PC-9 (cell line): ENCODE results near the gene TFIP11. TPM values are rescaled to one million over a fixed set of nuclear protein-coding genes. Genes with fewer than 3 reads are reported as not detected.

Source experiments
- BruUV-seq: library from RNA; stranded (reverse); fragments of 400-500 nt; replicated peaks from 2 replicates; lab custom pipeline; 2021; lab: Mats Ljungman, UMichigan
- CTCF ChIA-PET: fragments of 300-600 bp; sonication (Branson Sonifier 250); formaldehyde crosslinking; loops from one replicate; lab custom pipeline; 2022; ENCODE audit warnings: antibody characterized with exemption; lab: Charles Lee
- POLR2A ChIA-PET: fragments of 300-600 bp; sonication (Branson Sonifier 250); formaldehyde crosslinking; loops from one replicate; lab custom pipeline; 2022; ENCODE audit warnings: antibody characterized with exemption; ENCODE audit not compliant: unreplicated experiment; lab: Charles Lee
- DNase-seq, 2 experiments: peaks; one replicate each; pipeline versions ENCODE4 v3.0.0 to v3.0.0-alpha.2; 2015 to 2022; ENCODE audit warnings: mixed read lengths in 1 of 2
- H2AFZ ChIP-seq: fragments of 200-600 bp; sonication (generic); 2 replicates; pipeline ENCODE4 v1.8.1; 2017; ENCODE audit warnings: antibody characterized with exemption
- H3F3A ChIP-seq: fragments of 200-600 bp; sonication (generic); 2 replicates; pipeline ENCODE4 v1.8.1; 2017; ENCODE audit warnings: antibody characterized with exemption, mild to moderate bottlenecking, low read depth; ENCODE audit not compliant: insufficient read depth
- H3K27ac ChIP-seq: fragments of 200-600 bp; sonication (generic); 2 replicates; pipeline ENCODE4 v1.6.1; 2016; ENCODE audit warnings: mixed run types
- H3K27me3 ChIP-seq: fragments of 200-600 bp; sonication (generic); 2 replicates; pipeline ENCODE4 v1.6.1; 2016; ENCODE audit warnings: low read depth, mixed run types; ENCODE audit not compliant: insufficient read depth
- H3K36me3 ChIP-seq: fragments of 200-600 bp; sonication (generic); 2 replicates; pipeline ENCODE4 v1.6.1; 2016; ENCODE audit warnings: low read depth, mixed run types
- H3K4me1 ChIP-seq: fragments of 200-600 bp; sonication (generic); replicated peaks from 2 replicates; pipeline ENCODE4 v1.6.1; 2016; ENCODE audit warnings: mixed run types; ENCODE audit not compliant: insufficient read depth
- H3K4me2 ChIP-seq: fragments of 200-600 bp; sonication (generic); 2 replicates; pipeline ENCODE4 v1.6.1; 2017; ENCODE audit warnings: mixed run types
- H3K4me3 ChIP-seq: fragments of 200-600 bp; sonication (generic); 2 replicates; pipeline ENCODE4 v1.6.1; 2016; ENCODE audit warnings: mixed run types
- H3K79me2 ChIP-seq: fragments of 200-600 bp; sonication (generic); 2 replicates; pipeline ENCODE4 v1.6.1; 2017; ENCODE audit warnings: low read depth, mixed run types
- H3K9me2 ChIP-seq: fragments of 200-600 bp; sonication (generic); 2 replicates; pipeline ENCODE4 v1.8.1; 2017; ENCODE audit warnings: mild to moderate bottlenecking; ENCODE audit not compliant: insufficient read depth
- H3K9me3 ChIP-seq: fragments of 200-600 bp; sonication (generic); 2 replicates; pipeline ENCODE4 v1.8.1; 2016; ENCODE audit warnings: low read depth; ENCODE audit not compliant: insufficient read depth
- H4K20me1 ChIP-seq: fragments of 200-600 bp; sonication (generic); 2 replicates; pipeline ENCODE4 v1.8.1; 2017; ENCODE audit not compliant: insufficient read depth
- EZH2 ChIP-seq: fragments of 200-600 bp; sonication (generic); IDR thresholded peaks from 2 replicates; pipeline ENCODE4 v1.8.0; 2017; ENCODE audit warnings: antibody characterized with exemption, low read depth
- intact Hi-C: fragments of 100-400 bp; cut with micrococcal nuclease; formaldehyde crosslinking; loops from one replicate; pipeline ENCODE4 v1.10.0; 2022; ENCODE audit not compliant: unreplicated experiment
- total RNA-seq: library from RNA; stranded (reverse); gene quantifications from 2 replicates; pipeline ENCODE4 v1.2.3, GENCODE V29; 2021
- TF ChIP-seq, protein P1 (sequence below): fragments of 200-600 bp; sonication (generic); conservative IDR thresholded peaks from 2 replicates; pipeline ENCODE4 v1.6.1; 2017; ENCODE audit warnings: mixed run types, antibody characterized with exemption, mild to moderate bottlenecking, moderate library complexity

TFIP11 gene
- total RNA-seq, 1 experiment from 2014 or later: 17.3 TPM

DNA sequence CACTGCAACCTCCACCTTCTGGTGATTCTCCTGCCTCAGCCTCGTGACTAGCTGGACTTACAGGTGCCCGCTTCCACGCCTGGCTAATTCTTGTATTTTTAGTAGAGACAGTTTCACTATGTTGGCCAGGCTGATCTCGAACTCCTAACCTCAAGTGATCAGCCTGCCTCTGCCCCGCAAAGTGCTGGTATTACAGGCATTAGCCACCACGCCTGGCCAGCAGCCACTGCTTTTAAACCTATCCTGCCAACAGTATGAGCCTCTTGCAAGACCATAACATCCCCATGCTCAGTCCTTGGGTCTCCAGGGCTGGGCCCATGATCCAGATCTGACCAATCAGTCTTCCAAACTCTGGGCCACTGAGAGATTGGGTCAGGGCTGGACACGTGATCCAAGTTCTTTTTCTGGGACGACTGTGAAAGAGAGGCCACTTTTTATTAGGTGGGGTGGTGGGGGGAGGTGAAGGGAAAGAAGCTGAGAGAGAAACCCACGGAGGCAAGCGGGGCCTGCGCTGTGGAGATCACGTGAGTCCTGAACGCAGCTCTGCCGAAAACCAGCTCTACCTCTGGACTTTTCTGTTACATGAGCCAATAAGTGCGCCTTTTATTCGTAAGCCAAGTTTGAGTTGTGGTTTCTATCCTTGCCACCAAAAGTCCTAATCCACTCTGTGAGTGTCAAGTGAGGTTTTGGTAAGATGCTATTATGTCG is 65.3 kb downstream of the TFIP11 start:
- H4K20me1 ChIP-seq: no peaks in the 10 kb centered on the region
- POLR2A ChIA-PET: no interaction called here
- TSS peak; percentile 19 for BruUV-seq

DNA sequence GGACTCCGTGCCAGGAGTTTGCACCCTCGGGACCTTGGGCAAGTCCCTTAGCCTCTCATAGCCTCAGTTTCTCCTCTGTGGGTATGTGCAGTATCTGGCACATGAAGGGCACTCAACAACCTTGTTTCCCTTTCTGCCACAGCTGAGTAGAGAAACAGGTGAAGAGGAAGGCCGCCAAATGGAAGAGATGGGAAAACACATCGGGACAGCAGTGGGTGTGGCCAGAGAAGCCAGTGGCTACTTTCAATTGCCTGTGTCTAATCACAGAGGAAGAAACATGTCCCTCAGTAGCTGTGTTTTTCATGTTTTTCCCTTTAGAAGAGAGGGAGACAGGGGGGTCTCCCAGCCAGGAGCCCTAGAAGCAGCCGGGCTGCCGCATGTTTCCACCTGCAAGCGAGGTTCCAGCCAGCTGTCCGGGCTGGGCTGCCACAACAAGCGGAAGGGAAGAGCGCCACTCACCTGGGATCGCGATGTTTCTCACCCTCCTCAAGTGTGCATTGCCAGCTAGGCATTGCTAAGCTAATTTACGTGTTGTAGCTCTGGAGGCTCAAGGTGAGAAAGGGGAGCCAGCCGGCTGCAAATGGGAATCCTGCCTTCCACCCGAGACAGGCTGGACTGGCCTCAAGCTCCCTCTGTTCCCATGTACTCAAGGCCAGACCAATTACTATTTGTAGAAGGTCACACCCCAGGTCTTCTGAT is 66.5 kb downstream of the TFIP11 start:
- intact Hi-C loops: no loop called here

More for the DNA sequence above, 65.3 kb downstream of the TFIP11 start:
- no peak for DNase-seq
- H3K79me2 ChIP-seq: no peaks in the 10 kb centered on the region
- no peaks in the 10 kb centered on the region for H3F3A ChIP-seq
- intact Hi-C loops: no loop called here
- no peaks in the 10 kb centered on the region for H3K36me3 ChIP-seq
- no peaks in the 10 kb centered on the region for H3K27me3 ChIP-seq
- no peak overlapping the region for H3K4me3 ChIP-seq
- H3K4me1 ChIP-seq: no peaks in the 10 kb centered on the region
- no peaks in the 10 kb centered on the region for H3K9me3 ChIP-seq
- CTCF ChIA-PET: no interaction called here
- H3K27ac ChIP-seq: no peak overlapping the region
- H2AFZ ChIP-seq: no peak overlapping the region
- TF ChIP-seq, protein P1, sequence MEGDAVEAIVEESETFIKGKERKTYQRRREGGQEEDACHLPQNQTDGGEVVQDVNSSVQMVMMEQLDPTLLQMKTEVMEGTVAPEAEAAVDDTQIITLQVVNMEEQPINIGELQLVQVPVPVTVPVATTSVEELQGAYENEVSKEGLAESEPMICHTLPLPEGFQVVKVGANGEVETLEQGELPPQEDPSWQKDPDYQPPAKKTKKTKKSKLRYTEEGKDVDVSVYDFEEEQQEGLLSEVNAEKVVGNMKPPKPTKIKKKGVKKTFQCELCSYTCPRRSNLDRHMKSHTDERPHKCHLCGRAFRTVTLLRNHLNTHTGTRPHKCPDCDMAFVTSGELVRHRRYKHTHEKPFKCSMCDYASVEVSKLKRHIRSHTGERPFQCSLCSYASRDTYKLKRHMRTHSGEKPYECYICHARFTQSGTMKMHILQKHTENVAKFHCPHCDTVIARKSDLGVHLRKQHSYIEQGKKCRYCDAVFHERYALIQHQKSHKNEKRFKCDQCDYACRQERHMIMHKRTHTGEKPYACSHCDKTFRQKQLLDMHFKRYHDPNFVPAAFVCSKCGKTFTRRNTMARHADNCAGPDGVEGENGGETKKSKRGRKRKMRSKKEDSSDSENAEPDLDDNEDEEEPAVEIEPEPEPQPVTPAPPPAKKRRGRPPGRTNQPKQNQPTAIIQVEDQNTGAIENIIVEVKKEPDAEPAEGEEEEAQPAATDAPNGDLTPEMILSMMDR: no peak
- TF ChIP-seq EZH2: no peak
- H3K9me2 ChIP-seq: no peaks in the 10 kb centered on the region
- no peak overlapping the region for H3K4me2 ChIP-seq

DNA sequence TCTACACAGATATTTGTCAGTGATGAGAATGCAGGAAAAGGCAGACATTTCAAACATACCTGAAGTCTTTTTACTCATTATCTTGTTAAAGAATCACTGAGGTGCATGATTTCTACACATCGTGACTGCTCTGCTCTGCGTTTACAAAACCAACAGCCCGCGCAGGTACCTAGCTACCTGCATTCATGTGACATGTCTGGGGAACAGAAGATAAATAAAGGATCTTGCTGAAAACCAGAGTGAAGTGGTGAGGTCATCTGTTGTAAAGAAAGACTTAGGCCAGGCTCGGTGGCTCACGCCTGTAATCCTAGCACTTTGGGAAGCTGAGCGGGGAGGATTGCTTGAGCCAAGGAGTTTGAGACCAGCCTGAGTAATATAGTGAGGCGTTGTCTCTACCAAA is 67.5 kb downstream of the TFIP11 start:
- Histone ChIP-seq H3F3A (no peaks in the 10 kb centered on the region), H3K4me2 (no peak overlapping the region), H2AFZ (no peak overlapping the region), H3K36me3 (no peaks in the 10 kb centered on the region), H3K27me3 (no peaks in the 10 kb centered on the region), H3K9me2 (no peaks in the 10 kb centered on the region), H3K9me3 (no peaks in the 10 kb centered on the region), H3K4me3 (no peak overlapping the region), H3K27ac (no peak overlapping the region), H4K20me1 (no peaks in the 10 kb centered on the region), H3K79me2 (no peaks in the 10 kb centered on the region), H3K4me1 (no peaks in the 10 kb centered on the region)
- DNase-seq: no peak
- intact Hi-C loops: no loop called here
- POLR2A ChIA-PET: no interaction called here
- no peak for TF ChIP-seq EZH2
- CTCF ChIA-PET: no interaction called here
- BruUV-seq: no TSS peak

More for the DNA sequence above, 66.5 kb downstream of the TFIP11 start:
- ChIA-PET CTCF (no interaction called here), POLR2A (no interaction called here)
- no TSS peak for BruUV-seq
- Histone ChIP-seq H3K36me3 (no peaks in the 10 kb centered on the region), H2AFZ (no peak overlapping the region), H3K27ac (no peak overlapping the region), H3K27me3 (no peaks in the 10 kb centered on the region), H4K20me1 (no peaks in the 10 kb centered on the region), H3K4me2 (no peak overlapping the region), H3K4me1 (no peaks in the 10 kb centered on the region), H3K9me3 (no peaks in the 10 kb centered on the region), H3K79me2 (no peaks in the 10 kb centered on the region), H3K4me3 (no peak overlapping the region), H3F3A (no peaks in the 10 kb centered on the region), H3K9me2 (no peaks in the 10 kb centered on the region)
- DNase-seq: no peak
- TF ChIP-seq EZH2: no peak
- TF ChIP-seq, protein P1: no peak
